NOMO-1 treated with DMSO at 0.1 percent for 48 hours (cell line): Measurements from ENCODE around the gene SOX6.
A peak's percentile ranks its signal among the peaks of the same experiment; 100 is the strongest.

Experiments
- DNase-seq: peaks from one replicate; lab custom pipeline; 2025; ENCODE audit not compliant: unreplicated experiment; lab: John Stamatoyannopoulos, UW

Gene SOX6

GRCh38 chr11:16011396-16011795 is 344.9 kb downstream of the SOX6 start:
- no peak for DNase-seq

DNA sequence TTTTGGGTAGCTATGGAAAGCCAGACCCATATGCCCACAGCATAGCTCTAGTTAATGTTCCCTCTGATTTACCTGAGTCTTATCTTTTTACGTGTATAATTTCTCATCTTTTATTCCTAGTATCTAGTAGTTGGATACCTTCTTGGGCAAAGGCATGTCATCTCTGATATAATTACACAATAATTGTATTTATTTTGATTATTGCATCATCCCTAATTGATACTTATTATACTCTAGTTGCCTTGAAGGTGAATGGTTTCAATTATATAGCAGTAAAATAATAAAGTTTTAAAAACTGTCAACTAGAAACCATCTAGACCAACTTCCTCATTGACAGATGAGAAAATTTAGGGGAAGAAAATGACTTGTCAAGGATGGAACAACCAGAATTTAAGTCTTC is 347.3 kb downstream of the SOX6 start:
- DNase-seq, result no peak

DNA sequence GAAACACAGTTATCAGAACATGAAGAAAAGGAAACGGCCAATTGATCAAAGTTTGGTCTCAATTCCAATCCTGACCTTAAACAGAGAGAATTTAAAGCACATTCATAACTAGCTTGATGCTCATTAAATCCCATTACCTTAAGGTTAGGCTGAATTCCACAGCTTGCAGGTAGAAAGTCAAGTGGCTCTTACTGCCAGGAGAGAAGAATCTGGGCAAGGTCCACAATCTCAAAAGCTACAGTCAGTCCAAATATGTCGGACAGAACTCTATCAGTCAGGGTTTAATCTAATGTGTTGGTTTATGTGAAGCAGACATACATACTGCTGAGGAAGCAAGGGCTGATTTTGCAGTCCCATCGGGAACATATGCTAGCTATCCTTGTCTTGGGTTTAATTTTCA is 348.8 kb downstream of the SOX6 start:
- DNase-seq, result no peak

DNA sequence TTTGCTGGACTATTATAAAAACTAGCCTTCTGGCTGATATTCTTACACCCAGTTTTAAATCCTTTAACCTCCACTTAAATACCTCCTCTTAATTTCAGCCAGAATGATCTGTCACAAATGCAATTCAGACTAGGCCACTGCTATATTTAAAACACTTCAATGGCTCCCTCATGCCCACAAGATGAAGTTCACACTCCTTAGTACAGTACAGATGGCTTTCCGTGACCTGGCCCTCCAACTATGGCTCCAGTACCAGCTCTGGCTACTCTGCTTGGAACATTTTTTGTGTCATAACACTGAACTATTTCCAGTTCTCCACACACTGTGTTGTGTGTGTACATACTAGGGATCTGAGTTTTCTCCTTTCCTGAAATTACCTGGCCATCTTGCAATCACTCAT is 353.4 kb downstream of the SOX6 start:
- no peak for DNase-seq

- peak; percentile 71 for DNase-seq
Observed at GRCh38 chr11:16001899-16002426, 354.4 kb downstream of the SOX6 start.

GRCh38 chr11:16001044-16001568 is 355.2 kb downstream of the SOX6 start:
- peak; percentile 6 for DNase-seq

DNA sequence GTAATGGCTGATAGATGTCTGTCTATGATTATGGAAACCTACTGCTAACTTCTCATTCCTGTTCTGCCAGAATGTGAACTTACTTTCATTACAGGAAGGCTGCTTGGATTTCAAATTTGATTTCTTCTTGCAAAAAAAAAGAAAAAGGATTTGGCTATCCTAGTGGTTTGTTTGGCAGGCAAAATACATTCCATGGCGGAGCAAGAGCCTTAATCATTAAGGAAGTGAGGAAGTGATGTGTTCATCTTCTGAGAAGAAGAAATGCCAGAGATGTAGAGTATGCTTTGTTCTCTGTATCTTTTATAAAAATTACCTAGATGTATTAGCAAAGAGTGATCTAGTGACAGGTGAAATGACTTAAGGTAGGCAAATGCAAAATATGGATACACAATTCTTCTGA is 356.3 kb downstream of the SOX6 start:
- DNase-seq, result no peak

DNA sequence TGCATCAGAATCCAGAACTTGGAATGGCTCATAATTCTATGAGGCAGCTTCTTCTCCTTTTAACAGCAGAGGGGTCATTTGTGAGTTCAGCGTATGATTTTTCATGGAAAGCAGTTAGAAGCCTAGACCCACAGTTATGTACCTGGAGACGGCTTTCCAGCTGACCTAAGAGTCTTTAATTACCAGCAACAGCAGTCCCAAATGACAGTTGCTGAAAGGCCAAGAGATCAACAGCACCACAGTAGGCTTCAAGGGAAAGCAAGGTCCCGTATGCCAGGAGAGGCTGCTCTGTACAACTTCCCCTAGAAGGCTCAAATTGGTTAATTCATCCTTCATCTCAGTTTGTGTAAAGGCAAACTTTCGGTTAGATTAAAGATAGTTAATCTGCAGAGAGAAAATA is 363.0 kb downstream of the SOX6 start:
- no peak for DNase-seq

GRCh38 chr11:15991215-15991614 is 365.1 kb downstream of the SOX6 start:
- no peak for DNase-seq

DNA sequence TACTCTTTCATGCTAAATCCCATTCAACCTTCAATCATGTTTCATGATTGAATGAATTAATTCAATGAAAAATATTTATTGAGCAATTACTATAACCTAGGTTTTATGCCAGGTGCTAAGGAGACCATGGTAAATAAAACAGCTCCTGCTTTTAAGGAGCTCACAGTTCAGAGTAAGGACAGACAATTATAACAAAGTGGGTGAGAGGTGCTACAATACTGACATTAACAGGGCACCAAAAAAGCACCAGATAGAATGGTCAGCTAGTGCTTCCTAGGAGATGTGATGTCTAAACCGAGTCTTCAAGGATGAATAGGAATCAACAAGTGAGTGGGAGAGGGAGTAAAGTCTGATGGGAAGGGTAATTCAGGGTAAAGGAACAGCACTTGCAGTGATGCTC is 366.7 kb downstream of the SOX6 start:
- no peak for DNase-seq

GRCh38 chr11:15988693-15989231 is 367.6 kb downstream of the SOX6 start:
- DNase-seq, result no peak

- no peak for DNase-seq
Observed at GRCh38 chr11:15988016-15988550, 368.3 kb downstream of the SOX6 start.

DNA sequence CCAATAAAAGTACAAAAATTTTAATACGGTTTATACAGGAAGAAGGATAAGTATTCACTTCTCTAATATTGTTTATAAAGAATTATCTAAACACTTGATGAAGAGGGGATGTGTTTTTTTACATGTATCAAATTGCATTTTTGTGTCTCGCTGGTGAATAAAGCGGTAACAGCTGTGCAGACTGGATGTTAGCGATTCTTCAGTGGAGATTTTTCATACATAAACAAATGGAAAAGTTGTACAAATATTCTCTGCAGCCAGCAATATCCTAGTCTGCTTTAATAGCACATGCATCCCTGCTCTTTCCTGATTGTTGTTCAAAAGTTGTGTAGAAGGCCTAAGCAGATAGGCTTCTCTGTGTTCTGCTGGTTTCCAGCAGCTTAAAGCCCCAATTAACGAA is 369.3 kb downstream of the SOX6 start:
- DNase-seq, result no peak

DNA sequence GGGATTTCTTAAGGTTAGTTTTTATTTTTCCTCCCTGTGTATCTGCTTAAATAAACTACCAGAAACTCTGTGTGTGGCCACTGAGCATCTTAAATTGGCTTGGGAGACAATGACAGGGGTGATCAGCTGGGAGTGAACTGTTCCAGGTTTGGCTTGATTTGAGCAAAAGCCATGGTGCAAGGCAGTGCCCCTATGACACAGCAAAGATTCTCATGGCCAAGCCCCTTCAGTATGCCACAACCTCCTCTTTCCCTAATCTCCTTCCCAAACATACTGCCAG is 370.5 kb downstream of the SOX6 start:
- no peak for DNase-seq

GRCh38 chr11:15985127-15985859 is 371.1 kb downstream of the SOX6 start:
- DNase-seq, result no peak

- DNase-seq, result no peak
Observed at GRCh38 chr11:15981292-15981691, 375.1 kb downstream of the SOX6 start.

GRCh38 chr11:15977116-15977515 is 379.2 kb downstream of the SOX6 start:
- DNase-seq, result no peak

DNA sequence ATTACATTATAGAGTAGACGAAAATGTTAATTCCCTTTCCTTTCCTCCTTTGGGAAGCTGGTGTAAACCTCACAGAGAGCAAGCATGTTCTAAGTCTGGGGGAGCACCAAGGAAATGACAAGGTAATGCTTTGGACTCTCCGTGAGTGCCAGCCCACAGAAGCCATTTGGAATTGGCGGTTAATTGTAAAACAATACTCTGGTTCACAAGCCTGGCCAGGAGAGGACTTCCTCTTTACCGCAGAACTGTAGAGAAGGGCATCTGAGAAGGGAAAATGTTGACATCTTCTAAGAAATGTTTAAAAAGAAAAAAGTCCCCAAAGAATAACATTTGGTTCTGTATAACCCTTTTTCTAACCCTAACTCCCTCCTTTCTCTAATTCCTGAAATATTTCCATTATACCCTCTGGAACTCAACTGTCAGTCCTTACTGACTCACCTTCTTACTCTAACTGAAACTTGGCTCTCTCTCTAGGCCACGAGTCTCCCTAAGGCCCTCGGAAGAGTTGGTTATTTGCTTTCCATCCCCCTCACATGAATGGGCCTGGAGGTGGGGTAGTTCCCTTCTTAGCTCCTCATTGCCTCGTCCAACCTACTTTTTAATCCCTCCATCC is 379.8 kb downstream of the SOX6 start:
- DNase-seq, result no peak

- no peak for DNase-seq
Observed at GRCh38 chr11:15975742-15976141, 380.6 kb downstream of the SOX6 start.

DNA sequence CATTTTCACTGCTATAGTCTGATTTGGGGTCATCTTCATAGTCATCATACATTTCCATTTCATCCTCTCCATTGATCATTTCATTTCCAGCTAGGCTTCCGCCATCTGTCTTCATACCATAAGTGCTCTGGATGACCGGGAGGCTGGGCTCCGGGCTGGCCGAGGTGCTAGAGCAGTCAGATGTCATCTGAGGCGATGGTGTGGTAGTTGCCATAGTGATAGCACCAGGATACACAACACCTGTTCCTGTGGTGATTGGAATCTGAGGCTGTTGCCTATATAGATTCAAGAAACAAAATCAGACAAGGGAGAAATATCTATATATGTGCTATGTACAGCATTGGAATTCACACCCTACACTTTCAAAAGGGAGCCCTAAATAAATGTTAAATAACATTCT is 383.5 kb downstream of the SOX6 start:
- DNase-seq, result no peak

GRCh38 chr11:15971215-15971546 is 385.2 kb downstream of the SOX6 start:
- DNase-seq, result no peak

GRCh38 chr11:15970506-15971214 is 385.7 kb downstream of the SOX6 start:
- DNase-seq, result no peak
